GM04504 (cell line): Measurements from ENCODE around the gene NFIB.

ENCODE experiments used
- DNase-seq: peaks from one replicate; pipeline ENCODE4 v3.0.0-alpha.2; 2012; ENCODE audit warnings: low read depth

Gene NFIB

DNA sequence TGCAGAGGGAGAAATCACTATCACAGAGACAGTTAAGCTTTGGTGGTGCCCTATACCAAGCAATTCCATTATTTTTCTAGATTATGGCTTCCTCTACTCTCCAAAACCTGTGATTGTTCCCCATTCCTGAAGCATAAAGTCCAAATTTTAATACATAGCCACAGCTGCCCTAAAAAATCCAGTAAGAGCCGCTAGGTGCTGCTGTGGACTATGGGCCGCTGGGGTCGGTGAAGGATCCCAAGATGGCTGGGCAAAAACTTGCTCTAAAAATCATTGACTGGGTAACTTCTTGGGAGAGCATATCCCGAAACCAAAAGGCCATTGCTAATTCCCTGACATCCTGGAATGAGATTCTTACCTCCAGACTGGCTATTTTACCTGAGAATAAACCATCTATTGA, 245.3 kb downstream of the NFIB start:
- no peak for DNase-seq

DNA sequence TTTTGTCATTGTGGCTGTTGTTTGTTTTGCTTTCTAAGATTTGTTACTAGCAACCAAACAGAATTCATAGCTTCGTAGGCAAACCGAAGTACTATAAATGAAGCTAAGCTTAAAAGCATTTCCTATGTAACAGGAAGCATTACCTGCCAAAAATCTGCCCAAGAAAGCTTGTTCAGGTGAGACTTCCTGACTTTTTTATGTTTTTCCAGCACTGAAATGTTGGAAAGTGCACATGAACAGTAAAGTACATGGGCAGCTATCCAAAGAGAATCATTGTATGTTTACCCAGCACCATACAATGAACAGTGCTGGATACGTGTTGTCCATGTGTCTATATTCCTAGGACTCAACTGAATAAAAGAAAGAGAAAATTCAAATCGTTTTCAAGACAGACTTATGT, 247.1 kb downstream of the NFIB start:
- no peak for DNase-seq

DNA sequence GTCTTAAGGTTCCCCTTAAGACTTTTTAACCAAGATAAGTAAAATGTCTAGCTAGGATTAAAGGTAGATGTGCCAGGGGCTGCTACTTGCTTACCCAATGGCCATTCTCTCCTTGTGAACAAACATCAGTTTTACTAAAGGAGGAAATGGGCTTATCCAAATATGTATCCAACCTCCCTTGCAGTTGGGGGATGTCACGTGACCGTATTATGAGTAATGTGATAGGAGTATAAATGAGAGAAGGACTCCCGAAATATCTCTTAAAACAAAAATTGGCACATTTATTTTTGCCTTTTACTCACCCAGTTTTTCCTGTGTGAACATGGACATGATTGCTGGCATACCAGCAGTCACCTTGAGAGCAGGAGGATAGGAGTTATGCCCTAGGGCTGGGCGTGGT, 247.9 kb downstream of the NFIB start:
- no peak for DNase-seq

DNA sequence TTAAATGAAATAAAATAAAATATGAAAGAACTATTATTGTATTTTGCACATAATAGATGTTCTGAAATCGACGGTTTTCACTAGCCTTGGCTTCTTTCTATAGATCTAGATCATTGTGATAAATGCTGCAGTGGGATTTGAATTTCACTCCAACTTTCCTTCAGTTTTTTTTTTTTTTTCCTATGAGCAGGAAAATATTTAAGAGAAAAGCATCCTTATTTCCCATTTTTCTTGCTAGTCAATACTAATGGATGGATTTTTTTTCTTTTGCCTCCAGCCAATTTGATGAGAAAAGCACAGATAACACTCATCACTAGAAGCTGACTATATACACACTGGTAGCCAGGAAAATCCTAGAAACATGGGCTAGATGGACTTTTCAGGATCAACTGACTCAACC, 249.0 kb downstream of the NFIB start:
- DNase-seq: no peak

DNA sequence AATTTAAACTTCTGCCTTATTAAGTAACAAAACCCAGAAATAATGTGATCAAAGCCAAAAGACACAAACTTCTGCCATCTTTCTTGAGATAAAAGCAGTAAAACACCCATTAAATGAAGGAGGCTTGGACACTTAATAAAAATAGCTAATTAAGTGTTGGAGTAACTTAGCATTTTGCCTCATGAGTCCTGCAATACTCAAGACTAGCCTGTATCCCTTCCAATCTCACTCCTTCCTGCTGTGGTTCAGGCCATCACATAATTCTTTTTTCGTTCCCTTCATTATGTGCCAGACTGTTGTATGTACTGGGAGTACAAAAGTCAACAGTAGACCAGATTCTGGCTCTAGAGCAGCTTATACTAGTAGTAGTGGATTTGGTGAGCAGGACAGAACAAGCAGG, 250.2 kb downstream of the NFIB start:
- DNase-seq: no peak

DNA sequence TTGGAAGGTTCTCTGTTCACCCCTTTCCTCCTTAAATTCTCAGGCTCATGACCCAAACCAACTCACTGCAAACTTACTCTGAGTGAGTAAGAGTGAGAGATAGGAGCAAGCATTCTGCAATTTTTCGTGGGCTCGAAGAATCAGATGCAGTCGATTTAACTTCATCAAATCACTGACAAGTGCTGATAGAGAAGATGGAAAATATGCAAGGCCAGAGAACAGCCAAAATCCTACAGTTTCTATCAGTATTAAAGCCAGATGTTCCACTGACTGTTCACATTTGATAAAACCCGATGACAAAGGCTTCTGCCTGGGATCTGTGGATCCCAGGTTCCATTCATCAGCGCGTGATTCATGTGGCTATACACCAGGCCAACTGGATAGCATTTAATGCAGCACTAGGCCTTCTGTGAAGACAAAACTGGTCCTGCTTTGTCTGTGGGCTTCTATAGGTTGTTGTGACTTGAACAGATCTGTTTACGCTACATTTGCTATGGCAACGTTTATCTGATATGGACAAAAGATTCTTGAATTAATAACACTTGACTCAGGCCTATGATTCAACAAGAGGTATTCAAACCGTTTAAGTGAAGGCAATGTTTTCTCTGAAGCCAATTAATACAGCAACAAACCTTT, 251.2 kb downstream of the NFIB start:
- DNase-seq: no peak

DNA sequence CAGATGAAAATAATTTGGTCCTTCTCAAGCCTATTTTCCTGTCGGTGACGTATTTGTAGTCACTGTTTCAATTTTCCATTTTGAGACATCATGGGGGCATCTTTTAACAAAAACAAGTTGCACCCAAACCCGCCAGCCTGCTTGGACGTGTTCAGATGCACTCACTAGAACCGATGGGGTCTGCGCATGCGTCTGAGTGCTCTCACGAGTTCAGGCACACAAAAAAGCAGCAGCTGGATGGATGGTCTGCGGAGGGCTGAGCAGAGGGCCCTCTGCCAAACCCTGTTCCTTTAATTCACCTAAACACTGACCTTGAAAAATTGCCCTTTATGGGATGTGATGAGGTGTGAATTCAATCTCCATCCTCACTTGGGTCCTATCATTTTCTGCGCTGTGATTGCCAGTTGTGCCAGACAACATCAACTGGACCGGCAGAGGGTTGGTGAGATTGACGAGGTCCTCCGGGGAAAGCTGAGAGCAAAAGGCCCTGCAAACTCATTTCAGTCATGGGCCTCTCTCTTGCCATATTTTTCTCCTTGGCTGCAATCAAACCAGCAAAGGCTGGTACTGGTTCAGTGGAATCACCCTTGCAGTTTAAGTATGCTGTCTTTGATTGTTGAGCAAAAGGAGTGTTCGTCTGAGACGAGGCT, 251.9 kb downstream of the NFIB start:
- DNase-seq: no peak

DNA sequence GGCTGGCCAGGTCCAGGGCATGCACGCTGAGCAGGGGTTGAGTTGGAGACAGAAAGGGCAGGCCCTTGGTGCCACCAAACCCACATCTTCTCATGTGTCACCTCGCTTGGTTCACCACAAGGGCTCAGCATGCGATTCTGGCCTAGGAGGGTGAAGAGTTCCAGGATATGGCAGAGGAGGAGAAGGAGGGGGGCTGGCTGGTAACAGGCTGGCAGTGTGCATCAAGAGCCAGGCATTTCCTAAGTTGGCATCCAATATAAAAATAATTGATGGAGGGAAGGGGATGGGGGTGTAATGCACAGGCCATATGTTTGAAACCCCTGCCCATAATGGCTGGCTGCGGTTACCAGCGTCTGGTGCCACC, 255.6 kb downstream of the NFIB start:
- DNase-seq: no peak

DNA sequence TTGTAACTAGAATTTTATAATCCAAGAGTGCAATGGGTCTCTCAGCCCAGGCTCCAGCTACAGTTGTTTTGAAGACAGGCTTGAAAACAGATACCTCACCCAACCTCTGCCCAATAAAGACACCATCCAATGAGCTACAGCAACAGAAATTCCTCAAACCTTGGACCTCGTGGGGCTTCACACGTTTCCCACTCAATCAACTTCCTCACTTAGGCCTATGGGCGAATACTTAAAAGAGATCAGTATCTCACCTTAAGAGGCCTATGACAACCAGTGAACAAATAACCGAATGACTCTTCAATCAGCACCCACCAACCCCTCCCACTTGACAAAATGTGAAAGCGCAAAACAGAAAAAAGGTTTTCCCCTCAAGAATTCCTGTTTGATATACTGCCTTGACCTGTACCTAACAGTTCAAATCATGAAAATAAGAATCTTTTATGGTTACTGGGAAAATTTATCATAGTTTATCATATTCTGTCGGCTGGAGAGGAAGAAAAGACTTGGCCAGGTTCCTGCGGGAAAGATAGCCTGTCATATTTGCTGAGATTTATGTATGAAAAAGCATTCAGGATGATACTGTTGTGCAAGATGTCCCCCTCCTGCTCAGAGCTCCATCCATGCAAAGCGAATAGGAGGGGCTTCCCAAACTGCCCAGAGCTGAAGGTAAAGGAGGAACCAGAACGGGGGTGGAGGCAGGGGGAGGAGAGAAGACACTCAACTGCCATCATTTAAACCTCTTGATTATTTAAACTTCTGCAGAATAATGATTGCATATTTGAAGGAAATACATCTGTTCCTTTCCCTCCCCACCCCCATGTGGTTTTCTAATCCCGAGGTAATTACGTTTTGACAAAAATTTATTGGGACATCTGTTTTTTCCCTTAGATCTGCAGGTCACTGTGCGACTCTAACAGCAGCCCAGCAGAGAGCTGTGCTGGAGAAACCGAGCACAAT, 256.3 kb downstream of the NFIB start:
- no peak for DNase-seq

DNA sequence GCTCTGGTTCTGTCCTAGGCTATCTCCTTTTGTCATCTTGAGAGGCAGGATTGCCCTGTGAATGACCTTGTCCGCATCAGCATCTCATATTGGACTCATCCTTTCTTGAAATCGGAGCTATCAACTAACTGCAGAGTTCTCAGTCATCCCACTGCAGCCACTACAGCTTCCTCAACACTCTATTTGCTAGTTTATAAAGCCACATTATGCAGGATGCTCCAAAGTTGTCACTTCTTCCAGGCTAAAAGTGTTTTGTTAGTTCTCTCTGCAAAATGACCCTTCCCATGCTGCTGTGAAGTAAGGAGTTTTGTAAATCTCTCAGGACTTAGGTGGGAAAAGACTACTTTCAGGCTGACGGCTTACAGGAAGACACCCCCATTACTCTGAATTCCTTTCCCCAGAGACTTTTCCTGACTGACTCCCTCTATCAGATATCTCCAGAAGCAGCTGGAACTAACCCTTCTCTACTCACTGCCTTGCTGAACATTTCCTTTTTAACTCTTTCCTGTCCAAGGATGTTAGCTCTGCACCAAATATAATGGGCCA, 257.6 kb downstream of the NFIB start:
- DNase-seq: no peak

DNA sequence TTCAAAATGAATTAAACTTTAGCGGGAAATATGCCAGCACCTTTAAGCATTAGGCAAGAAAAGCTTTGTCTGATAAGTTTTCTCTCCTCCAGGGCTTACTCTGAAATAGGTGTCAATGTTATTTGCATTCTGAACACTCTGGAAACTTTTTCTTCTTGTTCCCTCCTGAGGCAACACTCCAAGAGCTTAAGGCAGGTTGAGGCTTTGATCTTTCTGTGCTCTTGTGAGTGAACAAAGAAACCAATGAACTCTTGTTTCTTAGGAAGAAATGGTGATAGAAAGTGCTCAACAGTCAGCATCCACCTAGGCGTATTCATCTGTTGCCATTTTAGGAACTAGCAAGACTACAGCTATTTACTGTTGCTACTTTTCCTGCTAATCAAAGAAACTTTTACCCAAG, 259.8 kb downstream of the NFIB start:
- DNase-seq: no peak

DNA sequence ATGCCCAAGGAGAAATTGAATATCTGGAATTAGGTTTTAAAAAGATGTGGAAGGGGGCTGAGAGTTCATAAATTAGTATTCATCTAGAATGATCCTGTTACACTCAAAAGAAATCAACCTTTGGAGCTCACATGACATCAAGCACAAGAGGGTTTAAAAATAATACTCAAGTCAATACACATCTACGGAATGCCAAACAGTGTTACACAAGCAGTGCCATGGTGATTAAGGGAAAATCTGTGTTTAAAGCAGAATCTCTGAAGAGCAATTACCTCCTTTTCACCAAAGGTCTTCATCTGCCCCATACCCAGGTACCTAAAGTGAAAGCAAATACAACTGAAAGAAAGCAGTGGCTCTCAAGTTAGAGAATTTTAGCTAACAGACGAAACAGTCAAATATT, 261.6 kb downstream of the NFIB start:
- DNase-seq: no peak

DNA sequence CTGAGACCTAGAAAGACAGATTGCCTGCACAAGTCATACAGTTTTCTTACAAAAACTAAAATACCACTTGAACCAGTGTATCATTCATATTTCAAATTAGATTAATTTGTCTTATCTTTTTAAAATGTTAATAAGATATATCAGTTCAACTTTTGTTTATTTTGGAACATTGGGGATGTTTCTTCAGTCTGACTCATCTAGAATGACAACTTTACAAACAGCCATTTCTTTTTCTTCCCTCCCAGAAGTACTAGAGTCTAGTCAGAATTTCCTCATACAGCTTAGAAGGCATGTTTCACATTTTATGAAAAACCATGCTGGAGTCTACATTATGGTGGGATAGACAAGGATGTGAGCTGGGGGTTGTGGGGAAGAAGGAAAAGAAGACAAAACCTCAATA, 262.5 kb downstream of the NFIB start:
- DNase-seq: no peak

DNA sequence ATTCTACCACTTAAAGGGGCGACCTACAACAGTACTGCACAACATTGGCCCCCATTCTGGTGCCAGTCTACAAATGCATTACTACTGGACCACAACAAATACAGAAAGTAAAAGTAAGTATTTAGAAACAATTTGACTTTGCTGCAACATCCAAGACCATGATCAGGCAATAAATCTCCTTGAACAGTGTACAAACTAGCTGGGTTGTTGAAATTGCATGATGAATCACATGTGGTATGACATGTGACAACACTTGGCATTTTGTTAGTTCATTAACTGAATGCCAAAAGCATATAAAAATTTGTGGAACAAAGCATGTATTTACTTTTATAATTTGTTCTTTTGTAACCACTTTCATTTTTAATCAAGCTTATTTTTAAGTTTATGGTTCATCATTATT, 270.5 kb downstream of the NFIB start:
- no peak for DNase-seq

DNA sequence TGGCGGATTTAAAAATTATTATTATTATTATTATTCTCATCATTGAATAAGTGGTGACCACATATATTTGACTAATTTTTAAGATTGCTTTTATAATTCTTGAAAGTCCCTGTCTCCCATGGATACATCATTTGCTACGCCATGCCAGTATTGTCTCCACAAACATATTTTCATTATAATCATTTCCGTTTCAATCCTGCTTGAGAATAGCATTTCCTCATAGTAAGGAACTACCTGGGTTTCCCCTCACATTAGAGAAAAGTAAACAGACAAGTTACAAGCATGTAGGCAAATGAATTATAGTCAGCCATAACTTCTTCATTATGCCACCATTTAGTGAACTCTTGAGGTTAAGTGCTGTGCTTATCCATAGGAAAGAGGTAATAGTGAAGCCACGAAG, 276.6 kb downstream of the NFIB start:
- no peak for DNase-seq

DNA sequence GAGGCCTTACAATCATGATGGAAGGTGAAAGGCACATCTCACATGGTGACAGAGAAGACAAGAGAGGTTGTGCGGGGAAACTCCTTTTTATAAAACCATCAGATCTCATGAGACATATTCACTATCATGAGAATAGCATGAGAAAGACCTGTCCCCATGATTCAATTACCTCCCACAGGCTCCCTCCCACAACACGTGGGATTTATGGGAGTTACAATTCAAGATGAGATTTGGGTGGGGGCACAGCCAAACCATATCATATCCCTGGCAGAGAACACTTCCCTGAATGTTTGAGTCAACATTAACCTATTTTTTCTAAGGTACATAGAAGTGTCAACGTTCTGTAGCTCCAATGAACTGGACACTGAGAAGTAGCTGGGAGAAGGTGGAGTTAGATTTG, 280.9 kb downstream of the NFIB start:
- no peak for DNase-seq
